ENCODE measurements around the gene EPN3.

Gene EPN3

DNA sequence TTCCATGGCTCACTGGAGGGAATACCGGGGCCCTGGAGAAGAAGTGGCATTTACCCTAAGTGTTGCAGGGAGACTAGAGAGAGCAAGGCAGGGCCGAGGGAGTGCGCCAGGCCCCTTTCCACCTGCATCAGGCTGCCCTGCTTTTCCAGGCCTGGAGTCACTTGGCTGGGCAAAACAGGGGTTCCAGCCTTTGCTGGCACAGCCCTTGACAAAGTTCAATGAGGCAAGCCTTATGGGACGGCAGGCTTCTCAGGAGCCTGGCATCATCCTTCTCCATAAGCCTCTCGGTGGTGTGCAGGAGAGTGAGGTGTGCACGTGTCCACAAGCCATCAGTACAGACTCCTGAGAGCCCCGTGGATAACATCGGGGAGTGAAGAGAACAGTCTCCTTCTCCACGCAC is 55.0 kb downstream of the EPN3 start:
- H3K9ac ChIP-seq (ENCODE audit: low read length) = no peak overlapping the region
- H2BK120ac ChIP-seq (ENCODE audit: low read depth, low read length) = no peak overlapping the region
- no peak overlapping the region for H2BK12ac ChIP-seq (ENCODE audit: low read length in 2 of 2)
- no peaks in the 10 kb centered on the region for H3K36me3 ChIP-seq (ENCODE audit: control insufficient read depth in 1 of 2, insufficient read depth in 2 of 2, low read depth in 1 of 2, low read length in 2 of 2)
- peaks cover 35 to 51% of the 10 kb centered on the region in 2 experiments for H3K27me3 ChIP-seq (ENCODE audit: control insufficient read depth in 1 of 2, insufficient read depth in 1 of 2, low read length in 2 of 2)
- H2AFZ ChIP-seq (ENCODE audit: low read depth, low read length) = no peak overlapping the region
- DNase-seq = no peak
- no peak overlapping the region for H3K27ac ChIP-seq (ENCODE audit: low read length, poor library complexity, severe bottlenecking)
- no peak overlapping the region for H3K14ac ChIP-seq (ENCODE audit: low read length in 2 of 2)
- peaks cover 16% of the 10 kb centered on the region for H3K4me1 ChIP-seq (ENCODE audit: control insufficient read depth, insufficient read depth, low read depth, low read length)
- no peak overlapping the region for H2BK5ac ChIP-seq (ENCODE audit: low read depth, low read length, poor library complexity, severe bottlenecking)
- 85% methylated on average over 8 of the region's 9 CpGs for WGBS
- H3K18ac ChIP-seq (ENCODE audit: low read depth in 1 of 2, low read length in 2 of 2) = no peak overlapping the region
- no peak overlapping the region for H3K4me3 ChIP-seq (ENCODE audit: insufficient read depth in 1 of 2, low read depth in 1 of 2, low read length in 2 of 2)
- H4K91ac ChIP-seq (ENCODE audit: low read length) = no peak overlapping the region
- H4K8ac ChIP-seq (ENCODE audit: low read length) = no peak overlapping the region
- no peaks in the 10 kb centered on the region for H3K79me1 ChIP-seq (replicated peaks; ENCODE audit: low read length, poor library complexity, severe bottlenecking)
- no peaks in the 10 kb centered on the region for H3K9me3 ChIP-seq (ENCODE audit: control insufficient read depth, low read length)
- no peak overlapping the region for H3K4me2 ChIP-seq (ENCODE audit: low read length, poor library complexity, severe bottlenecking)
- no peak overlapping the region for H2AK5ac ChIP-seq (ENCODE audit: low read length, severe bottlenecking)
- no peak overlapping the region for H3K23ac ChIP-seq (ENCODE audit: low read length in 2 of 2)
- no peak overlapping the region for H3K4ac ChIP-seq (ENCODE audit: low read depth in 1 of 2, low read length in 2 of 2)
- H2BK15ac ChIP-seq (ENCODE audit: low read depth, poor library complexity, severe bottlenecking) = no peak overlapping the region

DNA sequence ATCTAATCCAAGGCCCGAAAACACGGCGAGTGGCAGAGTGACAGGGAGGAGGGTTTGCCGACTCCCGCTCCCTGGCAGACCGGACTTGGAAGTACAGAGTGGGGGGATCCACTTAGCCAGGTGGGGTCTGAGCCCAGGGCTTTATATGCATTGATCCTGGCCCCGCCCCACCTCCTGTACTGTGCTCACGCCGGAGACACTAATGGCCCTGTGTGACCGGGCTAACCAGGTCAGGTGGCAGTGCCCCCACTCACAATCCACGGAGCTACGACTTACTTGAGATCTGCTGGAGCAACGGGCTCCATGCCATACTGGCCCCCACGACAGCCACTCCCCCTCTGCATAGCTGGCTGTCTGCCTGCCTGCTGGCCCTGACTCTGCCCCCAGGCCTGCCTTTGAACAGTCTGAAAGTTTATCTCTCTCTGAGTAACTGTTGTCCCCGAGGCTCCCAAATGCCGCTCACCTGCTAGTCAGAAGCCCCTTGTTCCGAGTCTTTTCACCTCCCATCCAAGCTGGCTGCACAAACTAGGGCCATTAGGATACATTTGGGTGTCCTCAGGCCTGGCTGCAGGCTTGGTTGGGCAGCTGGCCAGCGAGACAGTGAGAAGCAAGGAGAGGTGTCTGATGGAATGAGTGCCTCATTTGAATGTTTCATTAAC is 56.0 kb downstream of the EPN3 start:
- H2AFZ ChIP-seq (ENCODE audit: low read depth, low read length) = no peak overlapping the region
- no peak overlapping the region for H3K4me3 ChIP-seq (ENCODE audit: insufficient read depth in 1 of 2, low read depth in 1 of 2, low read length in 2 of 2)
- no peaks in the 10 kb centered on the region for H3K9me3 ChIP-seq (ENCODE audit: control insufficient read depth, low read length)
- no peak overlapping the region for H2BK12ac ChIP-seq (ENCODE audit: low read length in 2 of 2)
- no peak overlapping the region for H2BK15ac ChIP-seq (ENCODE audit: low read depth, poor library complexity, severe bottlenecking)
- no peak overlapping the region for H2BK5ac ChIP-seq (ENCODE audit: low read depth, low read length, poor library complexity, severe bottlenecking)
- no peak overlapping the region for H3K14ac ChIP-seq (ENCODE audit: low read length in 2 of 2)
- WGBS = 83% methylated on average over 17 of the region's 18 CpGs
- no peak overlapping the region for H4K8ac ChIP-seq (ENCODE audit: low read length)
- H3K9ac ChIP-seq (ENCODE audit: low read length) = no peak overlapping the region
- H3K18ac ChIP-seq (ENCODE audit: low read depth in 1 of 2, low read length in 2 of 2) = no peak overlapping the region
- no peak overlapping the region for H3K23ac ChIP-seq (ENCODE audit: low read length in 2 of 2)
- H3K27me3 ChIP-seq (ENCODE audit: control insufficient read depth in 1 of 2, insufficient read depth in 1 of 2, low read length in 2 of 2) = peaks cover 28 to 50% of the 10 kb centered on the region in 2 experiments
- H3K36me3 ChIP-seq (ENCODE audit: control insufficient read depth in 1 of 2, insufficient read depth in 2 of 2, low read depth in 1 of 2, low read length in 2 of 2) = no peaks in the 10 kb centered on the region
- H2AK5ac ChIP-seq (ENCODE audit: low read length, severe bottlenecking) = no peak overlapping the region
- H2BK120ac ChIP-seq (ENCODE audit: low read depth, low read length) = no peak overlapping the region
- peaks cover 19% of the 10 kb centered on the region for H3K4me1 ChIP-seq (ENCODE audit: control insufficient read depth, insufficient read depth, low read depth, low read length)
- H3K4me2 ChIP-seq (ENCODE audit: low read length, poor library complexity, severe bottlenecking) = no peak overlapping the region
- H3K27ac ChIP-seq (ENCODE audit: low read length, poor library complexity, severe bottlenecking) = no peak overlapping the region
- H4K91ac ChIP-seq (ENCODE audit: low read length) = no peak overlapping the region
- no peak overlapping the region for H3K4ac ChIP-seq (ENCODE audit: low read depth in 1 of 2, low read length in 2 of 2)
- no peak for DNase-seq
- no peaks in the 10 kb centered on the region for H3K79me1 ChIP-seq (replicated peaks; ENCODE audit: low read length, poor library complexity, severe bottlenecking)

GRCh38 chr17:50589095-50589705 is 56.7 kb downstream of the EPN3 start:
- Histone ChIP-seq H2AFZ (ENCODE audit: low read depth, low read length) (no peak overlapping the region), H2BK5ac (ENCODE audit: low read depth, low read length, poor library complexity, severe bottlenecking) (no peak overlapping the region), H2BK15ac (ENCODE audit: low read depth, poor library complexity, severe bottlenecking) (no peak overlapping the region), H3K14ac (ENCODE audit: low read length in 2 of 2) (no peak overlapping the region), H4K8ac (ENCODE audit: low read length) (no peak overlapping the region), H3K23ac (ENCODE audit: low read length in 2 of 2) (no peak overlapping the region), H4K91ac (ENCODE audit: low read length) (no peak overlapping the region), H3K4me3 (ENCODE audit: insufficient read depth in 1 of 2, low read depth in 1 of 2, low read length in 2 of 2) (no peak overlapping the region), H3K4me1 (ENCODE audit: control insufficient read depth, insufficient read depth, low read depth, low read length) (peaks cover 19% of the 10 kb centered on the region), H2BK12ac (ENCODE audit: low read length in 2 of 2) (no peak overlapping the region), H3K27me3 (ENCODE audit: control insufficient read depth in 1 of 2, insufficient read depth in 1 of 2, low read length in 2 of 2) (peaks cover 24 to 45% of the 10 kb centered on the region in 2 experiments), H3K79me1 (replicated peaks; ENCODE audit: low read length, poor library complexity, severe bottlenecking) (no peaks in the 10 kb centered on the region), H3K9ac (ENCODE audit: low read length) (no peak overlapping the region), H3K9me3 (ENCODE audit: control insufficient read depth, low read length) (no peaks in the 10 kb centered on the region), H2BK120ac (ENCODE audit: low read depth, low read length) (no peak overlapping the region), H3K4ac (ENCODE audit: low read depth in 1 of 2, low read length in 2 of 2) (no peak overlapping the region), H3K4me2 (ENCODE audit: low read length, poor library complexity, severe bottlenecking) (no peak overlapping the region), H3K18ac (ENCODE audit: low read depth in 1 of 2, low read length in 2 of 2) (peak overlapping the region in 1 of 2 experiments; percentile 11), H2AK5ac (ENCODE audit: low read length, severe bottlenecking) (no peak overlapping the region), H3K36me3 (ENCODE audit: control insufficient read depth in 1 of 2, insufficient read depth in 2 of 2, low read depth in 1 of 2, low read length in 2 of 2) (no peaks in the 10 kb centered on the region), H3K27ac (ENCODE audit: low read length, poor library complexity, severe bottlenecking) (no peak overlapping the region)
- peak; percentile 5 for DNase-seq
- WGBS = 75% methylated on average over 10 of the region's 10 CpGs

GRCh38 chr17:50590946-50591737 is 58.6 kb downstream of the EPN3 start:
- DNase-seq = no peak
- Histone ChIP-seq H3K14ac (ENCODE audit: low read length in 2 of 2) (no peak overlapping the region), H2BK5ac (ENCODE audit: low read depth, low read length, poor library complexity, severe bottlenecking) (no peak overlapping the region), H3K4me3 (ENCODE audit: insufficient read depth in 1 of 2, low read depth in 1 of 2, low read length in 2 of 2) (no peak overlapping the region), H3K4me1 (ENCODE audit: control insufficient read depth, insufficient read depth, low read depth, low read length) (peaks cover 17% of the 10 kb centered on the region), H4K8ac (ENCODE audit: low read length) (no peak overlapping the region), H3K18ac (ENCODE audit: low read depth in 1 of 2, low read length in 2 of 2) (no peak overlapping the region), H2BK15ac (ENCODE audit: low read depth, poor library complexity, severe bottlenecking) (no peak overlapping the region), H3K36me3 (ENCODE audit: control insufficient read depth in 1 of 2, insufficient read depth in 2 of 2, low read depth in 1 of 2, low read length in 2 of 2) (no peaks in the 10 kb centered on the region), H2AK5ac (ENCODE audit: low read length, severe bottlenecking) (no peak overlapping the region), H2AFZ (ENCODE audit: low read depth, low read length) (no peak overlapping the region), H4K91ac (ENCODE audit: low read length) (peak overlapping the region; percentile 53), H3K79me1 (replicated peaks; ENCODE audit: low read length, poor library complexity, severe bottlenecking) (no peaks in the 10 kb centered on the region), H3K23ac (ENCODE audit: low read length in 2 of 2) (no peak overlapping the region), H3K9ac (ENCODE audit: low read length) (no peak overlapping the region), H3K4ac (ENCODE audit: low read depth in 1 of 2, low read length in 2 of 2) (no peak overlapping the region), H2BK120ac (ENCODE audit: low read depth, low read length) (no peak overlapping the region), H3K4me2 (ENCODE audit: low read length, poor library complexity, severe bottlenecking) (no peak overlapping the region), H3K27ac (ENCODE audit: low read length, poor library complexity, severe bottlenecking) (no peak overlapping the region), H3K9me3 (ENCODE audit: control insufficient read depth, low read length) (no peaks in the 10 kb centered on the region), H2BK12ac (ENCODE audit: low read length in 2 of 2) (no peak overlapping the region), H3K27me3 (ENCODE audit: control insufficient read depth in 1 of 2, insufficient read depth in 1 of 2, low read length in 2 of 2) (peaks cover 11 to 32% of the 10 kb centered on the region in 2 experiments)
- 95% methylated on average over 24 of the region's 24 CpGs for WGBS

All from mesenchymal stem cell (in vitro differentiated cells and primary cell).